ENCODE data around the gene TXNDC5.

Gene TXNDC5

GRCh38 chr6:7910654-7911344, at the start of gene TXNDC5:
Gene TXNDC5, minus strand, starts transcription at chr6:7910788. Its CDS starts 12 bp downstream, at chr6:7910776.
- Histone ChIP-seq H3K27me3 (ENCODE audit: control insufficient read depth, insufficient read depth, low read length) (peaks cover 22% of the 10 kb centered on the region), H3K9me3 (ENCODE audit: control insufficient read depth, insufficient read depth, low read length) (no peaks in the 10 kb centered on the region), H3K4me1 (ENCODE audit: control insufficient read depth, insufficient read depth, low read length) (no peaks in the 10 kb centered on the region), H3K36me3 (ENCODE audit: control insufficient read depth, insufficient read depth, low read length) (no peaks in the 10 kb centered on the region), H3K9ac (ENCODE audit: low read depth, low read length) (peak within 1 kb of the TSS; percentile 63), H3K4me3 (ENCODE audit: low read depth, low read length) (peak within 1 kb of the TSS; percentile 81)

- no peaks in the 10 kb centered on the region for H3K36me3 ChIP-seq (ENCODE audit: control insufficient read depth, insufficient read depth, low read length)
- H3K27me3 ChIP-seq (ENCODE audit: control insufficient read depth, insufficient read depth, low read length), result no peaks in the 10 kb centered on the region
- H3K9ac ChIP-seq (ENCODE audit: low read depth, low read length), result no peak overlapping the region
- H3K9me3 ChIP-seq (ENCODE audit: control insufficient read depth, insufficient read depth, low read length), result no peaks in the 10 kb centered on the region
- H3K4me1 ChIP-seq (ENCODE audit: control insufficient read depth, insufficient read depth, low read length), result no peaks in the 10 kb centered on the region
- H3K4me3 ChIP-seq (ENCODE audit: low read depth, low read length), result no peak overlapping the region
These were observed 49.6 kb upstream of the TXNDC5 start for GRCh38 chr6:7960141-7960540.

GRCh38 chr6:7959453-7959852, 48.9 kb upstream of the TXNDC5 start:
- Histone ChIP-seq H3K27me3 (ENCODE audit: control insufficient read depth, insufficient read depth, low read length) (no peaks in the 10 kb centered on the region), H3K9me3 (ENCODE audit: control insufficient read depth, insufficient read depth, low read length) (no peaks in the 10 kb centered on the region), H3K9ac (ENCODE audit: low read depth, low read length) (no peak overlapping the region), H3K36me3 (ENCODE audit: control insufficient read depth, insufficient read depth, low read length) (no peaks in the 10 kb centered on the region), H3K4me3 (ENCODE audit: low read depth, low read length) (no peak overlapping the region), H3K4me1 (ENCODE audit: control insufficient read depth, insufficient read depth, low read length) (no peaks in the 10 kb centered on the region)

- Histone ChIP-seq H3K36me3 (ENCODE audit: control insufficient read depth, insufficient read depth, low read length) (no peaks in the 10 kb centered on the region), H3K4me1 (ENCODE audit: control insufficient read depth, insufficient read depth, low read length) (no peaks in the 10 kb centered on the region), H3K9me3 (ENCODE audit: control insufficient read depth, insufficient read depth, low read length) (no peaks in the 10 kb centered on the region), H3K9ac (ENCODE audit: low read depth, low read length) (no peak overlapping the region), H3K27me3 (ENCODE audit: control insufficient read depth, insufficient read depth, low read length) (no peaks in the 10 kb centered on the region), H3K4me3 (ENCODE audit: low read depth, low read length) (no peak overlapping the region)
These were observed 47.9 kb upstream of the TXNDC5 start for GRCh38 chr6:7958464-7958863.

- H3K36me3 ChIP-seq (ENCODE audit: control insufficient read depth, insufficient read depth, low read length), result no peaks in the 10 kb centered on the region
- H3K9ac ChIP-seq (ENCODE audit: low read depth, low read length), result no peak overlapping the region
- H3K4me1 ChIP-seq (ENCODE audit: control insufficient read depth, insufficient read depth, low read length), result no peaks in the 10 kb centered on the region
- no peak overlapping the region for H3K4me3 ChIP-seq (ENCODE audit: low read depth, low read length)
- H3K9me3 ChIP-seq (ENCODE audit: control insufficient read depth, insufficient read depth, low read length), result no peaks in the 10 kb centered on the region
- no peaks in the 10 kb centered on the region for H3K27me3 ChIP-seq (ENCODE audit: control insufficient read depth, insufficient read depth, low read length)
These were observed 45.7 kb upstream of the TXNDC5 start for GRCh38 chr6:7956257-7956656.

GRCh38 chr6:7954477-7955200, 44.1 kb upstream of the TXNDC5 start:
- no peaks in the 10 kb centered on the region for H3K4me1 ChIP-seq (ENCODE audit: control insufficient read depth, insufficient read depth, low read length)
- no peak overlapping the region for H3K9ac ChIP-seq (ENCODE audit: low read depth, low read length)
- H3K9me3 ChIP-seq (ENCODE audit: control insufficient read depth, insufficient read depth, low read length), result no peaks in the 10 kb centered on the region
- no peak overlapping the region for H3K4me3 ChIP-seq (ENCODE audit: low read depth, low read length)
- H3K36me3 ChIP-seq (ENCODE audit: control insufficient read depth, insufficient read depth, low read length), result no peaks in the 10 kb centered on the region
- H3K27me3 ChIP-seq (ENCODE audit: control insufficient read depth, insufficient read depth, low read length), result no peaks in the 10 kb centered on the region

GRCh38 chr6:7953753-7954152, 43.2 kb upstream of the TXNDC5 start:
- Histone ChIP-seq H3K36me3 (ENCODE audit: control insufficient read depth, insufficient read depth, low read length) (no peaks in the 10 kb centered on the region), H3K27me3 (ENCODE audit: control insufficient read depth, insufficient read depth, low read length) (no peaks in the 10 kb centered on the region), H3K9me3 (ENCODE audit: control insufficient read depth, insufficient read depth, low read length) (no peaks in the 10 kb centered on the region), H3K4me1 (ENCODE audit: control insufficient read depth, insufficient read depth, low read length) (no peaks in the 10 kb centered on the region), H3K9ac (ENCODE audit: low read depth, low read length) (no peak overlapping the region), H3K4me3 (ENCODE audit: low read depth, low read length) (no peak overlapping the region)

- Histone ChIP-seq H3K9me3 (ENCODE audit: control insufficient read depth, insufficient read depth, low read length) (no peaks in the 10 kb centered on the region), H3K4me3 (ENCODE audit: low read depth, low read length) (no peak overlapping the region), H3K36me3 (ENCODE audit: control insufficient read depth, insufficient read depth, low read length) (no peaks in the 10 kb centered on the region), H3K27me3 (ENCODE audit: control insufficient read depth, insufficient read depth, low read length) (no peaks in the 10 kb centered on the region), H3K9ac (ENCODE audit: low read depth, low read length) (no peak overlapping the region), H3K4me1 (ENCODE audit: control insufficient read depth, insufficient read depth, low read length) (no peaks in the 10 kb centered on the region)
These were observed 29.3 kb upstream of the TXNDC5 start for GRCh38 chr6:7939864-7940228.

GRCh38 chr6:7939184-7939863, 28.7 kb upstream of the TXNDC5 start:
- no peak overlapping the region for H3K9ac ChIP-seq (ENCODE audit: low read depth, low read length)
- no peaks in the 10 kb centered on the region for H3K36me3 ChIP-seq (ENCODE audit: control insufficient read depth, insufficient read depth, low read length)
- no peaks in the 10 kb centered on the region for H3K4me1 ChIP-seq (ENCODE audit: control insufficient read depth, insufficient read depth, low read length)
- H3K9me3 ChIP-seq (ENCODE audit: control insufficient read depth, insufficient read depth, low read length), result no peaks in the 10 kb centered on the region
- H3K4me3 ChIP-seq (ENCODE audit: low read depth, low read length), result no peak overlapping the region
- H3K27me3 ChIP-seq (ENCODE audit: control insufficient read depth, insufficient read depth, low read length), result no peaks in the 10 kb centered on the region

GRCh38 chr6:7938562-7939183, 28.1 kb upstream of the TXNDC5 start:
- no peaks in the 10 kb centered on the region for H3K36me3 ChIP-seq (ENCODE audit: control insufficient read depth, insufficient read depth, low read length)
- no peak overlapping the region for H3K9ac ChIP-seq (ENCODE audit: low read depth, low read length)
- no peaks in the 10 kb centered on the region for H3K4me1 ChIP-seq (ENCODE audit: control insufficient read depth, insufficient read depth, low read length)

GRCh38 chr6:7933794-7934193, 23.2 kb upstream of the TXNDC5 start:
- Histone ChIP-seq H3K36me3 (ENCODE audit: control insufficient read depth, insufficient read depth, low read length) (no peaks in the 10 kb centered on the region), H3K4me3 (ENCODE audit: low read depth, low read length) (no peak overlapping the region), H3K27me3 (ENCODE audit: control insufficient read depth, insufficient read depth, low read length) (no peaks in the 10 kb centered on the region), H3K9me3 (ENCODE audit: control insufficient read depth, insufficient read depth, low read length) (no peaks in the 10 kb centered on the region), H3K4me1 (ENCODE audit: control insufficient read depth, insufficient read depth, low read length) (no peaks in the 10 kb centered on the region), H3K9ac (ENCODE audit: low read depth, low read length) (no peak overlapping the region)

More at GRCh38 chr6:7938562-7939183, 28.1 kb upstream of the TXNDC5 start:
- no peak overlapping the region for H3K4me3 ChIP-seq (ENCODE audit: low read depth, low read length)
- H3K27me3 ChIP-seq (ENCODE audit: control insufficient read depth, insufficient read depth, low read length), result no peaks in the 10 kb centered on the region
- H3K9me3 ChIP-seq (ENCODE audit: control insufficient read depth, insufficient read depth, low read length), result no peaks in the 10 kb centered on the region

Data from iPS-15b (cell line).